ENCODE data around the gene CSNK1D.

- TF ChIP-seq POLR2A (IDR thresholded peaks at IDR 0.05), result no peak
- TF ChIP-seq, protein P1, sequence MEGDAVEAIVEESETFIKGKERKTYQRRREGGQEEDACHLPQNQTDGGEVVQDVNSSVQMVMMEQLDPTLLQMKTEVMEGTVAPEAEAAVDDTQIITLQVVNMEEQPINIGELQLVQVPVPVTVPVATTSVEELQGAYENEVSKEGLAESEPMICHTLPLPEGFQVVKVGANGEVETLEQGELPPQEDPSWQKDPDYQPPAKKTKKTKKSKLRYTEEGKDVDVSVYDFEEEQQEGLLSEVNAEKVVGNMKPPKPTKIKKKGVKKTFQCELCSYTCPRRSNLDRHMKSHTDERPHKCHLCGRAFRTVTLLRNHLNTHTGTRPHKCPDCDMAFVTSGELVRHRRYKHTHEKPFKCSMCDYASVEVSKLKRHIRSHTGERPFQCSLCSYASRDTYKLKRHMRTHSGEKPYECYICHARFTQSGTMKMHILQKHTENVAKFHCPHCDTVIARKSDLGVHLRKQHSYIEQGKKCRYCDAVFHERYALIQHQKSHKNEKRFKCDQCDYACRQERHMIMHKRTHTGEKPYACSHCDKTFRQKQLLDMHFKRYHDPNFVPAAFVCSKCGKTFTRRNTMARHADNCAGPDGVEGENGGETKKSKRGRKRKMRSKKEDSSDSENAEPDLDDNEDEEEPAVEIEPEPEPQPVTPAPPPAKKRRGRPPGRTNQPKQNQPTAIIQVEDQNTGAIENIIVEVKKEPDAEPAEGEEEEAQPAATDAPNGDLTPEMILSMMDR (IDR thresholded peaks at IDR 0.05), result no peak
Measured at GRCh38 chr17:82300228-82300627, 26.7 kb upstream of the CSNK1D start.

All from testis (tissue), 2 donors.